Tibial nerve (tissue), 4 donors: ENCODE data around the gene ACSL5. TPM values are rescaled to one million over a fixed set of nuclear protein-coding genes. Genes with fewer than 3 reads are reported as not detected.
A peak's percentile ranks its signal among the peaks of the same experiment; 100 is the strongest.
"Not testable (repeated sequence)": the region's sequence is repeated elsewhere in the genome, so short reads cannot be mapped to it uniquely, and the experiment has no call there.

ENCODE experiments used
- DNase-seq, 2 donors: peaks; one replicate each; pipeline ENCODE4 v3.0.0-alpha.2; 2019; ENCODE audit warnings: low spot score in 2 of 2
- H3K27ac ChIP-seq, 4 donors: fragments of 200-600 bp; sonication (generic) in 3 of 4; one replicate each; pipeline ENCODE4 v1.5.1; 2017 to 2019; ENCODE audit warnings: mild to moderate bottlenecking in 1 of 4
- H3K27me3 ChIP-seq, 2 donors: fragments of 200-600 bp; sonication (generic) in 1 of 2; one replicate each; pipeline versions ENCODE4 v1.5.1 to v1.6.0; 2017 to 2019
- H3K36me3 ChIP-seq, 3 donors: fragments of 200-600 bp; sonication (generic); one replicate each; pipeline ENCODE4 v1.5.1; 2018 to 2019
- H3K4me1 ChIP-seq, 4 donors: fragments of 200-600 bp; sonication (generic) in 3 of 4; one replicate each; pipeline ENCODE4 v1.5.1; 2017 to 2019
- H3K4me3 ChIP-seq, 4 donors: fragments of 200-600 bp; sonication (generic) in 3 of 4; one replicate each; pipeline ENCODE4 v1.5.1; 2017 to 2019; ENCODE audit warnings: mild to moderate bottlenecking in 1 of 4, moderate library complexity in 1 of 4
- H3K9me3 ChIP-seq, 4 donors: fragments of 200-600 bp; sonication (generic) in 3 of 4; one replicate each; pipeline ENCODE4 v1.5.1; 2017 to 2019
- CTCF ChIP-seq, 5 experiments: fragments of 200-600 bp in 3 of 5; fragments of 450-650 bp in 2 of 5; sonication (generic) in 3 of 5; IDR thresholded peaks; one replicate each; pipeline ENCODE4 v1.5.1; 2016 to 2019; ENCODE audit warnings: antibody characterized with exemption in 5 of 5, mild to moderate bottlenecking in 3 of 5, moderate library complexity in 2 of 5
- EP300 ChIP-seq, 2 donors: sonication (generic); formaldehyde crosslinking; IDR thresholded peaks; one replicate each; pipeline ENCODE4 v1.6.1; 2017; ENCODE audit warnings: antibody characterized with exemption in 2 of 2, mild to moderate bottlenecking in 1 of 2
- POLR2A ChIP-seq, 2 donors: fragments of 450-650 bp; IDR thresholded peaks; one replicate each; pipeline ENCODE4 v1.6.1; 2017; ENCODE audit warnings: antibody characterized with exemption in 2 of 2, mild to moderate bottlenecking in 2 of 2, moderate library complexity in 2 of 2
- WGBS, 2 donors: methylation state at CpG; one replicate each; pipeline ENCODE4 v1.1.5; 2018; 5-methylcytosine and 5-hydroxymethylcytosine counted together
- total RNA-seq, 4 donors: library from RNA; depleted of rRNA; stranded (reverse); fragments of >200 nt; gene quantifications; one replicate each; pipeline ENCODE4 v1.1.0, GENCODE V29; 2016

Gene ACSL5
- total RNA-seq, 4 donors from 2014 or later = 12.2 to 22.7 (median 13.1) TPM

- no peak for TF ChIP-seq CTCF (IDR thresholded peaks at IDR 0.05)
- DNase-seq = no peak
- 98 to 99% methylated on average over 9 to 11 of the region's 15 CpGs for WGBS, 2 donors
- no peaks in the 10 kb centered on the region for H3K36me3 ChIP-seq
- H3K9me3 ChIP-seq = no peaks in the 10 kb centered on the region
- H3K27me3 ChIP-seq = no peaks in the 10 kb centered on the region
- no peak overlapping the region for H3K27ac ChIP-seq
- H3K4me3 ChIP-seq = no peak overlapping the region
- peaks cover 0 to 8% (median 4%) of the 10 kb centered on the region in 4 donors for H3K4me1 ChIP-seq
These were observed 3.5 kb upstream of the ACSL5 start for GRCh38 chr10:112370424-112370819.

GRCh38 chr10:112371326-112371725, 2.6 kb upstream of the ACSL5 start:
- H3K4me1 ChIP-seq = peaks cover 0 to 14% (median 11%) of the 10 kb centered on the region in 4 donors
- H3K27me3 ChIP-seq, DNase-seq, H3K27ac ChIP-seq, H3K36me3 ChIP-seq, H3K9me3 ChIP-seq, H3K4me3 ChIP-seq: not testable (repeated sequence)
- WGBS, 2 donors = 94 to 95% methylated on average over 10 to 13 of the region's 13 CpGs

- not testable (repeated sequence) for DNase-seq, H3K36me3 ChIP-seq, H3K9me3 ChIP-seq, H3K27ac ChIP-seq, H3K4me3 ChIP-seq, H3K27me3 ChIP-seq
- 86 to 89% methylated on average over 11 of the region's 11 CpGs for WGBS, 2 donors
- H3K4me1 ChIP-seq = peaks cover 0 to 18% (median 11%) of the 10 kb centered on the region in 4 donors
These were observed 1.6 kb upstream of the ACSL5 start for GRCh38 chr10:112372182-112372810.

- DNase-seq = no peak
- peak overlapping the region; percentile 50 to 85 (median 82) for H3K27ac ChIP-seq
- 54 to 69% methylated on average over 8 of the region's 8 CpGs for WGBS, 2 donors
- peaks cover 0 to 18% (median 11%) of the 10 kb centered on the region in 4 donors for H3K4me1 ChIP-seq
- TF ChIP-seq EP300 (IDR thresholded peaks at IDR 0.05) = no peak
- TF ChIP-seq POLR2A (IDR thresholded peaks at IDR 0.05) = no peak
- no peak for TF ChIP-seq CTCF (IDR thresholded peaks at IDR 0.05)
- no peaks in the 10 kb centered on the region for H3K9me3 ChIP-seq
- peak overlapping the region in 2 of 4 donors; percentile 45 to 49 for H3K4me3 ChIP-seq
- H3K36me3 ChIP-seq = no peaks in the 10 kb centered on the region
- H3K27me3 ChIP-seq = no peaks in the 10 kb centered on the region
These were observed 1.0 kb downstream of the ACSL5 start for GRCh38 chr10:112374724-112375541.

GRCh38 chr10:112375721-112376395, 1.9 kb downstream of the ACSL5 start:
- TF ChIP-seq CTCF (IDR thresholded peaks at IDR 0.05) (no peak), POLR2A (IDR thresholded peaks at IDR 0.05) (no peak), EP300 (IDR thresholded peaks at IDR 0.05) (no peak)
- Histone ChIP-seq H3K4me3 (peak overlapping the region; percentile 8 to 49 (median 34)), H3K9me3 (no peaks in the 10 kb centered on the region), H3K27me3 (no peaks in the 10 kb centered on the region), H3K36me3 (no peaks in the 10 kb centered on the region), H3K27ac (peak overlapping the region; percentile 50 to 85 (median 82)), H3K4me1 (peaks cover 0 to 18% (median 11%) of the 10 kb centered on the region in 4 donors)
- 31 to 32% methylated on average over 16 of the region's 16 CpGs for WGBS, 2 donors
- DNase-seq = peak; percentile 26 to 61

- Histone ChIP-seq H3K4me3 (peak overlapping the region; percentile 8 to 49 (median 34)), H3K27me3 (no peaks in the 10 kb centered on the region), H3K4me1 (peaks cover 0 to 18% (median 11%) of the 10 kb centered on the region in 4 donors), H3K36me3 (no peaks in the 10 kb centered on the region), H3K27ac (peak overlapping the region; percentile 50 to 85 (median 82)), H3K9me3 (no peaks in the 10 kb centered on the region)
- TF ChIP-seq CTCF (IDR thresholded peaks at IDR 0.05) = no peak
- no peak for DNase-seq
- 72 to 80% methylated on average over 11 of the region's 11 CpGs for WGBS, 2 donors
These were observed 2.5 kb downstream of the ACSL5 start for GRCh38 chr10:112376396-112376790.

GRCh38 chr10:112377116-112377515, 3.2 kb downstream of the ACSL5 start:
- H3K4me1 ChIP-seq = peaks cover 0 to 18% (median 11%) of the 10 kb centered on the region in 4 donors

More at GRCh38 chr10:112377116-112377515, 3.2 kb downstream of the ACSL5 start:
- Histone ChIP-seq H3K4me3 (peak overlapping the region in 1 of 4 donors; percentile 45), H3K27ac (peak overlapping the region in 1 of 4 donors; percentile 85)
- 94 to 96% methylated on average over 9 of the region's 9 CpGs for WGBS, 2 donors
- not testable (repeated sequence) for H3K27me3 ChIP-seq, H3K36me3 ChIP-seq, H3K9me3 ChIP-seq, DNase-seq
